ENCODE data around the gene CYP1B1.
A peak's percentile ranks its signal among the peaks of the same experiment; 100 is the strongest.
"Not testable (repeated sequence)": the region's sequence is repeated elsewhere in the genome, so short reads cannot be mapped to it uniquely, and the experiment has no call there.

Gene CYP1B1

DNA sequence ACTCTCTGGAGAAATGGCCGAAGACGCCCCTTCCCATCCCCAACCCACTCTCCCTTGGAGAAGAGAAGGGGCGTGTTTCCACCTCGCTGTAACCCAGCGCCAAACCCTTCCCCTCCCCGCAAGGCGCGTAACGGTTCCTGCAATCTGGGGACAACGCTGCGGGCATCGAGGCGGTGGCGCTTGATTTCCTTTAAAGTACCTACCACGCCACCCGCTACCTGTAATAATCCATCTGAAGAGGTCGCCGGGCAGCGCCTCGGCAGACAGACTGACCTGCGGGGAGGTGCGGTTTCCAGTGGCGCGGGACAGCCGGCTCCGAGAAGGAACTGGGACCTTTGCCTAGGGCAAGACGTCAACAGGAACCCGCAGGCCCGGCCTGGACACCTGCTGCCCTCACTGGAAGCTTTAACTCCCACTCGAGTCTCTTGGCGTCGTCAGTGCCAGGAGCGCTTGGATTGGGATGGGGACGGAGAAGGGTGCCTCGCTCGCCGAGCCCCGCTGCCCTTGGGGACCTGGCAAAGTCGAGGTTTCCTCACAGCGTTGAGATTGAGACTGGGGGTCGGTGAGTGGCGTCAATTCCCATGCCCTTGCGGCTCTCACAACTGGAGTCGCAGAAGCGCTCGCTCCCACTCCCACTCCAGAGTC lies at the start of gene CYP1B1:
Gene CYP1B1, minus strand, starts transcription at position 645 of the 645 bp plus-strand sequence. CDS start 763 bp downstream, outside the sequence.
- peak; percentile 27 for DNase-seq (ENCODE audit: low spot score)

DNA sequence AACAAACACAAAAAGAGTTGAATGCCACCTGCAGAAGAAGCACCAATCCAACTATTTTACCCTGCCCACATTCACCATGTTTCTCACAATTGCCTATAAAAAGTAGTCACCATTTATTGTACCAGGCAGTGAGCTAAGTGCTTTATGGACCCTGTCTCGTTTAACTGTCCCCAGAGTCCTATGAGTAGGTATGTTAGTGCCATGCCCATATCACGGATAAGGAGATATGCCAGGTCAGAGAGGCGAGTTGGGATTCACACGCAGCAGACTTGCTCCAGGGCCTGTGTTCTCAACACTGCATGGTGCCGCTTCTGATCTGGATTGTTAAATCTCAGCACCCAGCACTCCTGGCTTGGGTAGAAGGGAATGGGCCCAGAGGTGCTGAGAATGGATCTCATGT lies 49.1 kb upstream of the CYP1B1 start:
- DNase-seq (ENCODE audit: low spot score): no peak

DNA sequence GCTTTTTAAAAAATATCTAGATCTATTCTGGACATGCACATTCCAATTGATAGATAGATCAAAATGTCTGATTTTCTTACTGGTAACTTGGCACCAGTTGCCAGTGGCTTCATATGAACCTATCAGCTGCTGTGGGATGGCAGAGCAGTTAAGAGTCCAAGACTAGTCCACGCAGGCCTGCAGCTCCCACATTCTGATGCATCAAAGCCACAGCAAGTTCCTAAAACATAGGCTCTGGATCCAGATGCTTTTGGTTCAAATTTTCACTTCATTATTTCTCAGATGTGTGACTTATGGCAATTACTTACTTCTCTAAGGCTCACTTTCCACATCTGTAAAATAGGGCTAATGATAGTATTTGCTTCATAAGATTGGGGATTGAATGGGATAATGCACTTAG lies 48.0 kb upstream of the CYP1B1 start:
- no peak for DNase-seq (ENCODE audit: low spot score)

DNA sequence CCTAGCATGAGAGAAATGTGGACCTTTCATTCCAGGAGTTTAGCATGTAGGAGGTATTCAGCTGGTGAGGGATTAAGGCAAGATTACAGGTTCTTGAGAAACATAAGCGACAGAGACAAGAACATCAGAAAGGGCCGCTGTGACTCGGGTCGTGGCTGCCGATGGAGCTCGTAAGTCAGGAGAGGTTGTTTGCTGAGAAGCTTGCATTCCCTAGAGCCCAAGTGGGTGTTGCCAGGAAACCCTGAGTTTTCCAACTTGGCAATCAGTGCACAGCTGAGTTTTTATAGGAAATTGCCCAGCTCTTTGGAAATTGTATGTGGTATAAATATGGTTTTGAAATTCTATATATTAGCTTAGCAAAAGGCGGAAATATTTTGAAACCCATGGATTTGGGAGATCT lies 46.4 kb upstream of the CYP1B1 start:
- DNase-seq (ENCODE audit: low spot score): no peak

DNA sequence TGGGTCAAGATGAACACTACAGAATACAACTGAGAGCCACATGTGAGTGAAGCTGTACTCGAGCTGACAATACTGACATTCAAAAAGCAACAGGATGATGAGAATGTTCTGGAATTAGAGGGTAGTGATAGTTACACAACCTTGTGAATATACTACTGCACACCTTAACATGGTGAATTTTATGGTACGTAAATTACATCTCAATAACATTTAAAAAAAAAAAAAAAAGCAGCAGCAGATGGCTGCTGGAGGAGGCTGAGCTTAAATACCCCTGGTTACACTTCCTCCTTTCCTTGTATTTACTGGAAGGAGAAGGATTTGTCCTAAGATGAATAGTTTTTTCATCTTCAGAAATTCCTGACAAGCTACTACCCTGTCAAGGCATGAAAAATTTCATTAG lies 45.5 kb upstream of the CYP1B1 start:
- DNase-seq (ENCODE audit: low spot score): no peak

DNA sequence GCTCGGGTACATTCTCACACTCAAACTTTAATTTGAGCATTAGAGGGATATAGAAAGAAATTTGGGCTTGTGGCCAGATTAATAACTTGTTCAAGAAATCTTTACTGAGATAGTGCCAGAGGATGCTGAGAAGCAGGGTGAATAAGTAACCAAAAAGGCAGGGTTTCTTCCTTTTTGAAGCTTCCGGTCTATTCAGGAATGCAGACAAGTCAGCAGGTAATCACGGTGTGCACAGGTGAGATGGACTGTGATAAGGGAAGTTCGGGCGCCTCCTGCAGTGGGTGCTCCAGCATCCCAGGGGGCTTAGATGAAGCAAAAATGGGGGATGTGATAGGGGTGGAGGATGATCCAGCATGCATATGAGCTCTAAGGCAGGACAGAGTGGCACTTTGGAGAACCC lies 44.9 kb upstream of the CYP1B1 start:
- no peak for DNase-seq (ENCODE audit: low spot score)

DNA sequence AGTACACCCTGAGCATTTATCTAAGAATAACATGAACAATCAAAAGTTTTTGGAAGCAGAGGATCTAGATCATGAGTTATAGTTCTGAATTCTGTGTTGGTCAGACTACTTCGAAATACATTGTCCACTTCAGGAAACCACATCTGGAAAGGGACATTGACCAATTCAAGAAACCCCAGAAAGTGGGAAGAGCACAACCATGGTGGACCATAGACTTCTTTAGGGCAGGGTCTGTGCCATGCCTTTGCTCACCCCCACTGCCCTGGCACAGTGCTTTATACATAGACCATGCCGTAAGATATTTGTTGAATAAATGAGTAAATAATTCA lies 44.3 kb upstream of the CYP1B1 start:
- no peak for DNase-seq (ENCODE audit: low spot score)

GRCh38 chr2:38116762-38117161 lies 40.8 kb upstream of the CYP1B1 start:
- peak; percentile 69 for DNase-seq (ENCODE audit: low spot score)

DNA sequence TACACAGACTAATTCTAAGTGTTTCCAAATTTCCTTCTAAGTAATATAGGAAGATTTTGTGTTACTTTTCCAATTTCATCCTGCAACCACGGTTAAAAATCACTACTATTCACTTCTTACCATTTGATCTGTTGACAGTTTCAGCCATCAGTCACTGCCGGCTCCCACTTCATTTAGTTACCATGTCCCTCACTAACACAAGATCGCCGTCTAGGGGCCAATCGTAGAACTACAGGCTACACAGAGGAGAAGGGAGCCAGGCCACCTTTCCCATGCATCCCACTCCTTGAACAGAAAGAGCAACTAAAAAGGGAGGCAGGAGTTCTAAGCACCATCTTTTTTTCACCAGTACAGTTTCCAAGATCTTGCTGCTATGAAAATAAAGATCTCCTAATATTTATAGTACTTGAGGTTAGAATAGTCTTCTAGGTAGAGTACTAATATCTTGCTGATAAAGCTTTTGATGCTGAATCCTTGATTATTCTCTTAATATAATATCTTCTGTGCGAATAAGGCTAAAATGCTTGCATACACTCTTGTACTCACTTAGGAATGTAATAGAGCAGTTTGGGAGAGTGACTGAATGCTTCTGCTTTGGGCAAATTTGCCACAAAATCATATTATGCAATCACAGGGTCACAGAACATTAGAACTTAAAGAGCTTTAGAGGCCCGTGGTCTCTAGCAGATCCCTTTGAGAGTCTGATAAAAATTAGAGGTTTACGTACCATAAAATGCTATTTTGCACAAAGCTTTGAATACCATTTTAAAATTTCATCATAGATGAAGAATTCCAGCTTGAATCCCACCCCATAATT lies 39.5 kb upstream of the CYP1B1 start:
- no peak for DNase-seq (ENCODE audit: low spot score)

- no peak for DNase-seq (ENCODE audit: low spot score)
Observed at GRCh38 chr2:38113981-38114708, 38.2 kb upstream of the CYP1B1 start.

DNA sequence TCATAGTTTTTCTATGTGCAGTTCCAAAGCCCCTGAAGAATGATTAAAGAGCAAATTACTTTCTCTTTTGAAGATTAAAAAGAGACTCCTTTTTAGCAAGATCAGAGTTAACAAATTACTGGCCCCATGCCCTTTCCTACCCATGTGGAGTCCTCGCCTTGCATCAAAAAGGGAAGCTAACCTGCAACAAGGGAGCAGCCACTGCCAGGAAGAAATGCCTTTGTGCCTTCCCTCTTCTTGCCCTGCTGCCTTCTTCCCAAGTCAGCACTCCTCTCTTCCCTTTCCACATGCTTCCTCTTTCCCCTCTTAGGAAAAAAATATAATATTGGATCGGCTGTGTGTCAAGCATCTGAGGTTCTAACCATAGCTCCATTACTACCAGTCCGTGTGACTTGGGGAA lies 37.1 kb upstream of the CYP1B1 start:
- no peak for DNase-seq (ENCODE audit: low spot score)

GRCh38 chr2:38111350-38111749 lies 35.4 kb upstream of the CYP1B1 start:
- not testable (repeated sequence) for DNase-seq (ENCODE audit: low spot score)

- DNase-seq (ENCODE audit: low spot score): no peak
Observed at GRCh38 chr2:38109732-38110181, 33.8 kb upstream of the CYP1B1 start.

DNA sequence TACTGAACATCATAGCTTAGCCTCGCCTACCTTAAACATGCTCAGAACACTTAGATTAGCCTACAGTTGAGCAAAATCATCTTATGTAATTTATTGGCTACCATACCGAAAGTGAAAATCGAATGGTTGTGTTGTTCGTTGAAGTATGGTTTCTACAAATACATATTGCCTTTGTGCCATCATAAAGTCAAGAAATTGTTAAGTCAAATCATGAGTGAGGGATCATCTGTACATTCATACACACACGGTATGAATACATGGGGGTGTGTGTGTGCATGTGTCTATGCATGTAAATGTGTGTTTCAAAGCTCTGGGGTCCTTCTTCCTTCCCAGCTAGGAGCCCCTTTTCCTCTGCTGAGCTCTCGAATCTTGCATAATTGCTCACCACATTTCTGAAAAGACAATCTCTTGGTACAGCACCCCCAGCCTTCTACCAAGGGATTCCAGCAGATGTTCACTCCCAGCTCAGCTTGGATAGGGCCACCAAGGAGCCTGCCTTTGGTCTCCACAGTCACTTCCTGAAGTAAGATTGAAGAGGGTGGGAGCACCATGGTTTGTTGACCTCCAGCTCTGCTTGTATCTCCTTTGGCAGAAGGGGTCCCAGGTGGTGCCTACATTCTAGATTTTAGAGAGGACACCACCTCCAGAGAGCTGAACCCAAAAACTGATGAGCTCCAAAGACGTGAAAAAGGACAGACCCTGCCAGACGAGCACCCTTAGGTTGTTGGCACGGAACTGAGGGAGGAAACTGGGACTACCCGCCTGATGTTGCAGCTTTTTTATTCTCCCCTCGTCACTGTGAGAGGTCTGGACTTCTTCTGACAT lies 33.2 kb upstream of the CYP1B1 start:
- no peak for DNase-seq (ENCODE audit: low spot score)

DNA sequence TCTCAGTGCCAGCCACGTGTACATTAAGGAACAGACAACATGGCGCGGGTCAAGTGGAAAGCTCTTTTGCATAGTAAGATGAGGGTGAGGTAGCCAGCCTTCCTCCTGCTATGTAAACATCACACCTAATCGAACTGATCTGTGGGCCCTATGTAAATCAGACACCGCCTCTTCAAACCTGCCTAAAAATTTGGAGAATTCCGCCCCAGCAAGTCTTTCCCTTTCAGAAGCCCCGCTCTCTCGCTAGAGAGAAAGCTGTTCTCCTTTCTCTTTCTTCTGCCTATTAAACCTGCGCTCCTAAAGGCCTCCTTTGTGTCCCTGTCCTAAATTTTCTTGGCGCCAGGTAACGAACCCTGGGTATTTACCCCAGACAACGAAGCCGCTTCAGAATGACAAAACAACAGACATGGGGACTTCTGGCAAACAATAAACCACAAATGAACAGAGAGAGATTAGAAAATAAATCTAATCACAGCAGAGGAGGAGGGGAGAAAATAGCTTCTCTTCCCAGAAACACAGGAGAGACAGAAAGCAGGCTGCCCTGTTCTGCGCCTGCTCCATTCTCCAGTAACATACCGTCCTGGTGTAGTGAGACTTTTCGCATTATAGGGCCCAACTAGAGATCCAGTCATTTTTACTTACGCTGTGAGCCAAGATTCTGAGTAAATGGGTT lies 31.9 kb upstream of the CYP1B1 start:
- DNase-seq (ENCODE audit: low spot score): no peak

DNA sequence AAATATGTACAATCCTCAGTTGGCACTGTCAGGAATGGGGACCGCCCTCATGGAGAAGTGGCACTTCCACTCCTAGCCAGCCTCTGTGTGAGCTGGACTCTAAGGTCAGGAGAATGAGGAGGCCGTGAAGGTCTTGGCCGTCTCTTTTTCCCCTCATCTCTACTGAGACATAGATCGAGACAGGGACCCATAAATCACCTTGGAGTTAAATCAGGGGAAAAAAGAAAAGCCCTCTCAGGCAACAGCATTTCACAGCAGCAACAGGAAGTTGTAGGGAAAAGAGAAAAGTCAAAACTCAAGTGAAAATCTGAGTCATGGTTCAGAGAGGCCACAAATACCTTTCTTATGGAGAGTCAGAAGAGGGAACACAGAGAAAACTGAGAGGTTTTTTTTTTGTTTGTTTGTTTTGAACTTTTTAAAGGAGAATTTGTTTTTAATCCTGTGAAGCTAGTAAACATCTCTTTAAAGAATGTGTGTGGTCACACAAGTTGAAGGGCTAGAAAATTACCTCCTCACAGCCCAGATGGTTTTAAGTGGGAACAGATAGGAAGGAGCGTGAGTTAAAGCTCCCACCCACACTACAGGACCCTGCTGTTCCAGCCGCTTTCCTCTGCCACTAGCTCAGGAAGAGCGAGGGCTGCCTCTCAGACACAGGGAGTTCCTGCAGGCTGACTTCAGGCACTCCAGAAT lies 30.6 kb upstream of the CYP1B1 start:
- peak; percentile 64 for DNase-seq (ENCODE audit: low spot score)

DNA sequence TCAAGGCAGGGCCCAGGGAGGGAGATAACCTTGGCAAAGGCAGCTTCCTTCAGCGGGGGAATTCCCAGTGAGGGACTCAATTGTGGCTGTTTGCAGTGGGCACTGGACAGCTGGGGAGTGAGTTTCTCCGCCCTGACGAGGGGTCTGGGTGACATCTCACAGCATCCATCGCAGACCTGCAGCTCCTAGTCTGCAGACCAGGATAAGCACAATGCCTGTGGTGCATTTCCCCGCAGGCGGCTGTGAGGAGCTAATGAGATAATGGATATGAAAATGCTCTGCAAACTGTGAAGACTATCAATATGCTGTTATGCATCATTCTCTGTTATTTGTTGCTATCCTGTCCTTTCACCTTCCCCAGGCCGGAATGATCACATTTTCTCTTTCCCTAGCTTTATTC lies 30.0 kb upstream of the CYP1B1 start:
- DNase-seq (ENCODE audit: low spot score): no peak

- no peak for DNase-seq (ENCODE audit: low spot score)
Observed at GRCh38 chr2:38104598-38104997, 28.6 kb upstream of the CYP1B1 start.

GRCh38 chr2:38100328-38100727 lies 24.4 kb upstream of the CYP1B1 start:
- no peak for DNase-seq (ENCODE audit: low spot score)

DNA sequence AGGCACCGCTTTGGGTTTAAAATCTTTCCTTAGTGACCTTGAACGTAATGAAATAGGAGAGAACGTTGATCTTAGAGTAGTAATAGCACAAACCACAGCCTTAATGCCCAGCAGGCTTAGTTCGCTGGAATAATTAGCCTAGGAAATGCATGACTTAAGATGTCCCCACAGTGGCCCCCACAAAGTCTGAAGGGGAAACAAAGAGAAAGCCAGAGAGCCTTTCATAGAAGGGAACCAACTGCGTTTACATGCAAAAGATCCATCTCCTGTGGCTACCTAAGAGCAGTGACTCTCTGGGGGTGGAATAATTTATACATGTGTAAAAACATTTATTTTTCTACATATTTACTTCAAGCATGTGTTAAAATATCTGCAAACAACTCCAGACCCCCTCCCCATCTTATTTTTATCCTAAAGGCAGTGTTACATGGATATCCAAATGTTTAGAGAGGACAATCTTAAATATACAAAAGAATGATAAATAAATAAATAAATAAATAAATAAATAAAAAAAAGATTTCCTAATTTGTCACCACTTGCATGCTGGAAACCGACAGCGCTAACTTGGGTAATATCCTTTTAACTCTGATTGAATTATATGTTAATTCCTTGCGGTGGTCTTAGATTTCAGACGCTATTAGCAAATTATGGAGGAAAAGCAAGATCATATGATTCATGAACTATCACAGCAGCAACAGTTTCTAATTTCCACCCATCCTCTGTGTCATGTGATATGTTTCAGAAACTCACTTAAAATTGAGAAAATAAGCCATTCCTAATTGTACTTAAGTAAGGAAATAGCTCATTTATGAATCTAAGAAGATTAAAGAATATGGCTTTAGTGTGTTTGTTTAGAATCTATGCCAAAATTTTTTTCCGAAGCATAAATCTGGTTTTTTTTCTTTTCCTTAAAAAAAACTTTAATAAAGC lies 23.4 kb upstream of the CYP1B1 start:
- no peak for DNase-seq (ENCODE audit: low spot score)
